Neuronal stem cell (in vitro differentiated cells): ENCODE data around the gene SLC25A30.

Experiments
- DNase-seq: peaks from one replicate; pipeline ENCODE4 v3.0.0-alpha.2; 2013; ENCODE audit warnings: low spot score
- H2AFZ ChIP-seq: one replicate; pipeline ENCODE4 v1.6.1; 2013; ENCODE audit warnings: mild to moderate bottlenecking, low read length, inconsistent platforms
- H2AK5ac ChIP-seq: 2 replicates; pipeline ENCODE4 v1.6.1; 2013; ENCODE audit warnings: low read depth, mild to moderate bottlenecking, inconsistent platforms, low read length, moderate library complexity, mixed read lengths
- H2BK120ac ChIP-seq: 2 replicates; pipeline ENCODE4 v1.6.1; 2013; ENCODE audit warnings: low read depth, mild to moderate bottlenecking, inconsistent platforms, low read length, moderate library complexity, mixed read lengths
- H2BK12ac ChIP-seq: one replicate; pipeline ENCODE4 v1.6.1; 2013; ENCODE audit warnings: low read length, inconsistent platforms
- H2BK15ac ChIP-seq: 2 replicates; pipeline ENCODE4 v1.6.1; 2013; ENCODE audit warnings: mild to moderate bottlenecking, low read length, inconsistent platforms, mixed read lengths
- H2BK5ac ChIP-seq: one replicate; pipeline ENCODE4 v1.6.1; 2013; ENCODE audit warnings: inconsistent platforms, mild to moderate bottlenecking, low read length, moderate library complexity
- H3K14ac ChIP-seq: one replicate; pipeline ENCODE4 v1.6.1; 2013; ENCODE audit warnings: low read length, inconsistent platforms
- H3K18ac ChIP-seq: 2 replicates; pipeline ENCODE4 v1.6.1; 2013; ENCODE audit warnings: low read length, inconsistent platforms
- H3K23ac ChIP-seq: 2 replicates; pipeline ENCODE4 v1.6.1; 2013; ENCODE audit warnings: low read depth, mild to moderate bottlenecking, mixed read lengths, low read length, inconsistent platforms; ENCODE audit not compliant: poor library complexity
- H3K27ac ChIP-seq: replicated peaks from 3 replicates; pipeline ENCODE4 v1.5.1; 2013; ENCODE audit warnings: low read length, inconsistent platforms
- H3K27me3 ChIP-seq, 3 experiments: 2 replicates each; pipeline ENCODE4 v1.6.1; 2013; ENCODE audit warnings: low read length in 3 of 3, mild to moderate bottlenecking in 2 of 3, inconsistent platforms in 1 of 3, low read depth in 1 of 3, mixed read lengths in 1 of 3, moderate library complexity in 1 of 3; ENCODE audit not compliant: control insufficient read depth in 3 of 3, insufficient read depth in 3 of 3
- H3K36me3 ChIP-seq, 2 donors: replicated peaks in 1 of 2; 2 replicates each; pipeline ENCODE4 v1.6.1; 2013; ENCODE audit warnings: low read length in 2 of 2; ENCODE audit not compliant: control insufficient read depth in 2 of 2, insufficient read depth in 2 of 2
- H3K4ac ChIP-seq: 2 replicates; pipeline ENCODE4 v1.6.1; 2013; ENCODE audit warnings: inconsistent platforms, mild to moderate bottlenecking, low read length, moderate library complexity
- H3K4me1 ChIP-seq, 2 donors: 1 replicate in 1 of 2; 2 replicates in 1 of 2; pipeline ENCODE4 v1.6.1; 2013; ENCODE audit warnings: low read length in 2 of 2, low read depth in 1 of 2; ENCODE audit not compliant: control insufficient read depth in 2 of 2, insufficient read depth in 1 of 2
- H3K4me2 ChIP-seq: one replicate; pipeline ENCODE4 v1.6.1; 2013; ENCODE audit warnings: mild to moderate bottlenecking, low read length, inconsistent platforms; ENCODE audit not compliant: insufficient read depth, poor library complexity, severe bottlenecking
- H3K4me3 ChIP-seq, 2 donors: 2 replicates each; pipeline ENCODE4 v1.5.1; 2013; ENCODE audit warnings: low read length in 2 of 2, mild to moderate bottlenecking in 2 of 2, inconsistent platforms in 1 of 2, moderate library complexity in 1 of 2
- H3K79me1 ChIP-seq: one replicate; pipeline ENCODE4 v1.6.1; 2013; ENCODE audit warnings: low read depth, mild to moderate bottlenecking, inconsistent platforms, low read length, moderate library complexity
- H3K9ac ChIP-seq: one replicate; pipeline ENCODE4 v1.6.1; 2013; ENCODE audit warnings: mild to moderate bottlenecking, low read depth, low read length, inconsistent platforms; ENCODE audit not compliant: poor library complexity
- H3K9me3 ChIP-seq, 2 donors: replicated peaks in 1 of 2; 2 replicates each; pipeline versions ENCODE3 to v1.6.1; 2013; ENCODE audit warnings: low read length in 2 of 2, mild to moderate bottlenecking in 2 of 2, inconsistent platforms in 1 of 2, low read depth in 1 of 2, mixed read lengths in 1 of 2, moderate library complexity in 1 of 2; ENCODE audit not compliant: control insufficient read depth in 2 of 2, insufficient read depth in 1 of 2
- H4K8ac ChIP-seq: one replicate; pipeline ENCODE4 v1.6.1; 2013; ENCODE audit warnings: low read depth, mild to moderate bottlenecking, inconsistent platforms, low read length, moderate library complexity
- H4K91ac ChIP-seq: one replicate; pipeline ENCODE4 v1.6.1; 2013; ENCODE audit warnings: low read length, low read depth, mild to moderate bottlenecking, inconsistent platforms; ENCODE audit not compliant: poor library complexity
- WGBS, 2 donors: extraction: QIAGEN DNeasy Blood & Tissue Kit; methylation state at CpG; one replicate each; pipeline ENCODE4 v1.1.7; 2013; ENCODE audit warnings: missing lambda C conversion rate in 2 of 2, mixed read lengths in 1 of 2; ENCODE audit not compliant: insufficient read length in 2 of 2, insufficient replicate concordance in 1 of 2; ENCODE audit errors: extremely low coverage in 2 of 2; 5-methylcytosine and 5-hydroxymethylcytosine counted together

SLC25A30 gene

GRCh38 chr13:45374917-45375316 lies 43.3 kb downstream of the SLC25A30 start:
- peak overlapping the region; percentile 9 for H3K14ac ChIP-seq
- no peak overlapping the region for H4K91ac ChIP-seq
- DNase-seq: no peak
- no peaks in the 10 kb centered on the region for H3K79me1 ChIP-seq
- peaks cover 7 to 8% of the 10 kb centered on the region in 2 donors for H3K4me1 ChIP-seq
- no peak overlapping the region for H2BK15ac ChIP-seq
- no peak overlapping the region for H2BK12ac ChIP-seq
- peaks cover 0 to 28% of the 10 kb centered on the region in 2 donors for H3K36me3 ChIP-seq
- H3K4me3 ChIP-seq: no peak overlapping the region
- no peak overlapping the region for H2BK120ac ChIP-seq
- no peak overlapping the region for H2BK5ac ChIP-seq
- no peak overlapping the region for H2AK5ac ChIP-seq
- no peak overlapping the region for H3K4ac ChIP-seq
- H3K27me3 ChIP-seq: no peaks in the 10 kb centered on the region
- H3K23ac ChIP-seq: no peak overlapping the region
- WGBS, 2 donors: no CpG with 5 or more reads among the region's 3 CpGs
- H3K4me2 ChIP-seq: no peak overlapping the region
- H3K9me3 ChIP-seq: peaks cover 0 to 5% of the 10 kb centered on the region in 2 donors
- H3K18ac ChIP-seq: peak overlapping the region; percentile 15
- no peak overlapping the region for H4K8ac ChIP-seq
- H3K9ac ChIP-seq: no peak overlapping the region
- H3K27ac ChIP-seq: no peak overlapping the region
- H2AFZ ChIP-seq: no peak overlapping the region

- no peaks in the 10 kb centered on the region for H3K79me1 ChIP-seq
- no peak overlapping the region for H2BK5ac ChIP-seq
- peaks cover 0 to 7% of the 10 kb centered on the region in 2 donors for H3K9me3 ChIP-seq
- H4K8ac ChIP-seq: no peak overlapping the region
- H4K91ac ChIP-seq: no peak overlapping the region
- no CpG with 5 or more reads among the region's 5 CpGs for WGBS, 2 donors
- H3K4me2 ChIP-seq: no peak overlapping the region
- no peak overlapping the region for H3K14ac ChIP-seq
- no peak overlapping the region for H2AK5ac ChIP-seq
- H2BK120ac ChIP-seq: no peak overlapping the region
- no peak overlapping the region for H2BK12ac ChIP-seq
- H3K18ac ChIP-seq: no peak overlapping the region
- H2BK15ac ChIP-seq: no peak overlapping the region
- H3K9ac ChIP-seq: no peak overlapping the region
- DNase-seq: no peak
- no peaks in the 10 kb centered on the region for H3K27me3 ChIP-seq
- no peak overlapping the region for H3K4ac ChIP-seq
- H3K4me1 ChIP-seq: peaks cover 7 to 8% of the 10 kb centered on the region in 2 donors
- H3K23ac ChIP-seq: no peak overlapping the region
- no peak overlapping the region for H3K4me3 ChIP-seq
- H2AFZ ChIP-seq: no peak overlapping the region
- no peak overlapping the region for H3K27ac ChIP-seq
- H3K36me3 ChIP-seq: peaks cover 0 to 38% of the 10 kb centered on the region in 2 donors
Measured at GRCh38 chr13:45373162-45373547, 45.0 kb downstream of the SLC25A30 start.

DNA sequence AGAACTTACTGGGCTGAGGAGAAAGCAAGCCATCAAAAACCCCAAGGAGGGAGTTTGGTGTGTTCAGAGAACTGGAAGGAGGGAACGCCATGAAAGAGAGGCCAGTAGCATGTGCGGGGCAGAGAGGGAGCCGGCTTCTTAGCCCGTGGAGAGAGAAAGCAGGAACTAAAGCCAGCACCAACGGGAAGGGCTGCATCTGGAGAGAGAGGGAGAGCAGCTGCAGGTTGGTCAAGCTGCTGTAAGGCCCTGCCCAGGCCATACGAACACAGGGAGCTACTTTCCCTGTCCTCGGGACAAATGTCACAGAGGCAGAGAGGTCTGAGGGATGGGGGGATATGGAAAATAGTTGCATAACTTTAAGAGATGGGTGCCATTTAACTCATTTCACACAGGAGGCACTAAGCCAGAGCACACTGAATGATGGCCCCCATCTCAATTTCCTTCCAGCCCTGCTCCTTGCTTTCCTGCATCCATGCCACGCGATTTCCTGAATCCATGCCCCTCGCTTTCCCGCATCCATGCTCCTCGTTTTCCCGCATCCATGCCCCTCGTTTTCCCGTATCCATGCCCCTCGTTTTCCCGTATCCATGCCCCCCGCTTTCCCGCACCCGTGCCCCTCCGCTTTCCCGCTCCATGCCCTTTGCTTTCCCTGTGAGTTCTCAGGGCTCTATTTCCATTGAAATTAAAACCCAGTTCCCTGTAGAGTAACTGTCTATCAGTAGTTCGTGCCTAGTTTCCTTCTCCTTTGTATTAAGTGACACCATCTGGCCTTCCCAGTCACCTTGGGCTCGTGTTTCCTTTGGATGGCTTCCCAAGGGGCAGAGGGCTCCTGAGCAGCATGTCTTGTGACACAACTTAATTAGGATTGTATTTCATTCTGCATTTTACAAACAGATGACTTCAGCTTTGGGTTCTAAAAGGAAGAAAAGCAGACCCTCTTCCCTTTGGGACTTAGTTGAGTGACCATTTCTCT lies 45.7 kb downstream of the SLC25A30 start:
- DNase-seq: no peak
- H2AK5ac ChIP-seq: peak overlapping the region; percentile 22
- peak overlapping the region; percentile 13 for H3K18ac ChIP-seq
- no peak overlapping the region for H3K4ac ChIP-seq
- H3K9ac ChIP-seq: no peak overlapping the region
- no peak overlapping the region for H2BK5ac ChIP-seq
- H2AFZ ChIP-seq: no peak overlapping the region
- H3K36me3 ChIP-seq: peaks cover 0 to 38% of the 10 kb centered on the region in 2 donors
- H3K4me2 ChIP-seq: no peak overlapping the region
- no peak overlapping the region for H2BK15ac ChIP-seq
- no peak overlapping the region for H2BK12ac ChIP-seq
- H3K14ac ChIP-seq: peak overlapping the region; percentile 42
- H3K4me1 ChIP-seq: peaks cover 7 to 8% of the 10 kb centered on the region in 2 donors
- no peak overlapping the region for H3K23ac ChIP-seq
- H3K79me1 ChIP-seq: no peaks in the 10 kb centered on the region
- no peak overlapping the region for H3K4me3 ChIP-seq
- no peak overlapping the region for H2BK120ac ChIP-seq
- H4K91ac ChIP-seq: no peak overlapping the region
- no peaks in the 10 kb centered on the region for H3K27me3 ChIP-seq
- H3K9me3 ChIP-seq: peaks cover 0 to 7% of the 10 kb centered on the region in 2 donors
- WGBS, 2 donors: no CpG with 5 or more reads among the region's 24 CpGs
- H4K8ac ChIP-seq: no peak overlapping the region
- no peak overlapping the region for H3K27ac ChIP-seq

DNA sequence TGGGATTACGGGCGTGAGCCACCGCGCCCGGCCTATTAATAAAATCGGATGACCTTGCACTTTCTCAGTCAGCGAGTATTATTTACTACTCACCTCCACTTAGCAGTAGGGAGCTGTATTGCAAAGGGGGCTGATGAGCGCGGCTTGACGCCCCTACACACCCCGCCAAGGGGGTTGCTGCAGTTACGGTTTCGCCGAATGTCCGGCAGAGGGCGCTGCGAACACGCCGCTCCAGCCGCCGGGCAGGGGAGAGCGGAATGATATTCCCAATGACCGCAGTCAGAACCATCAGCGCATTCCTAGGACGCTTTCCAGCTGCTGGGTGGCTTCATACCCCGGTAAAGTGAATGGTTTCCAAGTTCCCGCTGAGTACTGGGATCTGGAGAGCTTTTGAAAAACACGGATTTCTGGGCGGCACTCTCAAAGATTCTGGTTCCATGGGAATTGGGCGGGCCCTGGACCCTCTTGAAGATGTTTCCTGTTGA lies 47.2 kb downstream of the SLC25A30 start:
- H3K27ac ChIP-seq: no peak overlapping the region
- H2BK12ac ChIP-seq: no peak overlapping the region
- no peak overlapping the region for H3K14ac ChIP-seq
- peaks cover 0 to 7% of the 10 kb centered on the region in 2 donors for H3K9me3 ChIP-seq
- peak; percentile 75 for DNase-seq
- no peak overlapping the region for H3K9ac ChIP-seq
- no peak overlapping the region for H2AK5ac ChIP-seq
- H2BK15ac ChIP-seq: no peak overlapping the region
- H3K18ac ChIP-seq: no peak overlapping the region
- H4K91ac ChIP-seq: no peak overlapping the region
- no peak overlapping the region for H3K4me2 ChIP-seq
- H3K79me1 ChIP-seq: no peaks in the 10 kb centered on the region
- H4K8ac ChIP-seq: no peak overlapping the region
- H3K4me1 ChIP-seq: peaks cover 2 to 7% of the 10 kb centered on the region in 2 donors
- no peak overlapping the region for H3K4me3 ChIP-seq
- no peak overlapping the region for H2BK120ac ChIP-seq
- no peak overlapping the region for H3K4ac ChIP-seq
- H3K23ac ChIP-seq: no peak overlapping the region
- WGBS, 2 donors: no CpG with 5 or more reads among the region's 30 CpGs
- H3K36me3 ChIP-seq: peaks cover 0 to 38% of the 10 kb centered on the region in 2 donors
- no peaks in the 10 kb centered on the region for H3K27me3 ChIP-seq
- no peak overlapping the region for H2BK5ac ChIP-seq
- H2AFZ ChIP-seq: no peak overlapping the region
